CD4-positive, CD25-positive, alpha-beta regulatory T cell (primary cell): ENCODE measurements around the gene TLE6. TPM values are rescaled to one million over a fixed set of nuclear protein-coding genes. Genes with fewer than 3 reads are reported as not detected.

Source experiments
- ATAC-seq, 2 donors: fragments of 150-1000 bp; cut with Tn5 transposase; one replicate each; pipeline ENCODE4 v1.10.0; 2021; ENCODE audit warnings: low read depth in 2 of 2, moderate number of reproducible peaks in 2 of 2, moderate library complexity in 1 of 2
- DNase-seq, 3 donors: peaks; one replicate each; pipeline versions ENCODE4 v3.0.0 to v3.0.0-alpha.2; 2012 to 2022; ENCODE audit warnings: mixed read lengths in 1 of 3
- H3K27ac ChIP-seq: one replicate; pipeline ENCODE4 v1.7.0; 2013; ENCODE audit warnings: mild to moderate bottlenecking, low read length; ENCODE audit not compliant: insufficient read depth, poor library complexity, severe bottlenecking
- H3K27me3 ChIP-seq: one replicate; pipeline ENCODE4 v1.7.0; 2013; ENCODE audit warnings: low read length; ENCODE audit not compliant: control insufficient read depth, insufficient read depth
- H3K36me3 ChIP-seq: one replicate; pipeline ENCODE4 v1.7.0; 2013; ENCODE audit warnings: mild to moderate bottlenecking, low read length, moderate library complexity; ENCODE audit not compliant: control insufficient read depth, insufficient read depth
- H3K4me1 ChIP-seq: 2 replicates; pipeline ENCODE4 v1.7.0; 2013; ENCODE audit warnings: mild to moderate bottlenecking, low read length; ENCODE audit not compliant: insufficient read depth, control insufficient read depth, poor library complexity, severe bottlenecking
- H3K4me3 ChIP-seq: one replicate; pipeline ENCODE4 v1.7.0; 2013; ENCODE audit warnings: low read depth, mild to moderate bottlenecking, low read length, moderate library complexity
- H3K9me3 ChIP-seq, 2 experiments: 1 replicate in 1 of 2; 2 replicates in 1 of 2; pipeline ENCODE4 v1.7.0; 2013; ENCODE audit warnings: low read length in 2 of 2, mild to moderate bottlenecking in 1 of 2, moderate library complexity in 1 of 2; ENCODE audit not compliant: control insufficient read depth in 2 of 2
- H3K27ac Mint-ChIP-seq, 3 donors: one replicate each; pipeline ENCODE4 v1.8.0; 2020 to 2022; ENCODE audit warnings: mild to moderate bottlenecking in 3 of 3, mixed read lengths in 3 of 3, moderate library complexity in 2 of 3
- H3K27me3 Mint-ChIP-seq: one replicate; pipeline ENCODE4 v1.8.0; 2022; ENCODE audit warnings: mild to moderate bottlenecking, mixed read lengths
- H3K36me3 Mint-ChIP-seq: one replicate; pipeline ENCODE4 v1.8.0; 2020; ENCODE audit warnings: mixed read lengths
- H3K4me1 Mint-ChIP-seq, 4 donors: one replicate each; pipeline ENCODE4 v1.8.0; 2020 to 2022; ENCODE audit warnings: mixed read lengths in 4 of 4, mild to moderate bottlenecking in 1 of 4
- H3K4me3 Mint-ChIP-seq, 4 donors: one replicate each; pipeline ENCODE4 v1.8.0; 2020 to 2022; ENCODE audit warnings: mild to moderate bottlenecking in 4 of 4, mixed read lengths in 4 of 4, moderate library complexity in 3 of 4
- H3K9me3 Mint-ChIP-seq, 7 donors: one replicate each; pipeline ENCODE4 v1.8.0; 2020 to 2022; ENCODE audit warnings: mixed read lengths in 7 of 7, mild to moderate bottlenecking in 3 of 7, moderate library complexity in 2 of 7
- polyA plus RNA-seq, 4 donors: library from polyadenylated mRNA; unstranded; fragments of 300-500 nt; fragmentation: Illumina TruSeq; gene quantifications; one replicate each; pipeline ENCODE4 v1.2.3, GENCODE V29; 2021
- total RNA-seq: library from RNA; stranded (reverse); gene quantifications from one replicate; pipeline ENCODE4 v1.2.3, GENCODE V29; 2022

TLE6 gene
- total and polyA plus RNA-seq, 5 donors from 2014 or later: not detected

DNA sequence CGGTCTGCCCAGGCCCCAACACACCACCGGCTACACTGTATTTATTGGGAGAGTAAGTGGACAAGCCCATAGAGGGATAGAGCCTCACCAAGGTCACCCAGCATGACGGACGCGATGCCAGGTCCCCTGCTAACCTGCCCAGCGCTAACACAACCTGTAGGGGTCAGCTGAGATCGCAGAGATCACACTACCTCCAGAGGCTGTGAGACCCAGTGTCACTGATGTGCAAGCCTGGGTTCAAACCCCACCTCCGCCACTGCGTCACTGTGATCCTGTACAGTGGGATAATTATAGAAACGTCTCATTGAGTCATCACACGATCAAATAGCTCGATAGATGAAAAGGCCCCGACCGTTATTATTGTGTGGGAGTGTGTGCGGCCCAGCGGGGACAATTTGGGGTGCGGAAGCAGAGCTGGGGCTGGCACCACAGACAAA is 62.3 kb downstream of the TLE6 start:
- peaks cover 27% of the 10 kb centered on the region for H3K4me1 ChIP-seq
- H3K36me3 Mint-ChIP-seq: no peaks in the 10 kb centered on the region
- no peak overlapping the region for H3K4me3 ChIP-seq
- no peaks in the 10 kb centered on the region for H3K36me3 ChIP-seq
- ATAC-seq: no peak
- H3K27me3 ChIP-seq: no peaks in the 10 kb centered on the region
- H3K27ac ChIP-seq: no peak overlapping the region
- H3K4me1 Mint-ChIP-seq: peaks cover 0 to 58% (median 20%) of the 10 kb centered on the region in 4 donors
- H3K9me3 ChIP-seq: no peaks in the 10 kb centered on the region
- peaks cover 15% of the 10 kb centered on the region for H3K27me3 Mint-ChIP-seq
- H3K9me3 Mint-ChIP-seq: peaks cover 0 to 2% (median 0%) of the 10 kb centered on the region in 7 donors
- peak overlapping the region; percentile 62 to 92 (median 73) for H3K27ac Mint-ChIP-seq
- peak overlapping the region in 2 of 4 donors; percentile 3 to 82 for H3K4me3 Mint-ChIP-seq
- DNase-seq: peak in 2 of 3 donors; percentile 22 to 36

DNA sequence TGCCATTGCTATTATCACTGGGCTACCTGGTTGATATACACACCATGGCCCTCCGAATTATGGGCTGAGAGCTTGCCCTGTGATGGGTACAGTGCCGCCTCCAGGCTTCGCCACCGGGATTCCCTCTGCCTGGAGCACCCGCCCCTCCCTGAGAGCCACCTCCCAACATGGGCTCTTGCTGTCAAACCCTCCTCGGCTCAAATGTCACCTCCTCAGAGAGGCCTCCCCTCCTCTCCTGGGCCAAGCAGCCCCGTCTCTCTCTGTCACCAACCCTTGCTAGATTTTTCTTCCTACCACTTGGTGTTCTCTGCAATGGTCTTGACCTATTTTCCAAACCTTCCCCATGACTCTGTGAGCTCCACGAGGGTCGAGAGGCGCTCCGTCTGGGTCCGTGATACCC is 64.0 kb downstream of the TLE6 start:
- peaks cover 11% of the 10 kb centered on the region for H3K4me1 ChIP-seq
- Mint-ChIP-seq H3K36me3 (no peaks in the 10 kb centered on the region), H3K27ac (peak overlapping the region in 1 of 3 donors; percentile 46), H3K9me3 (peaks cover 0 to 2% (median 0%) of the 10 kb centered on the region in 7 donors), H3K4me1 (peaks cover 0 to 55% (median 15%) of the 10 kb centered on the region in 4 donors), H3K27me3 (peaks cover 4% of the 10 kb centered on the region), H3K4me3 (peak overlapping the region in 2 of 4 donors; percentile 71 to 73)
- H3K4me3 ChIP-seq: no peak overlapping the region
- DNase-seq (no peak), ATAC-seq (no peak)
- H3K27me3 ChIP-seq: no peaks in the 10 kb centered on the region
- no peaks in the 10 kb centered on the region for H3K36me3 ChIP-seq
- H3K9me3 ChIP-seq: no peaks in the 10 kb centered on the region
- no peak overlapping the region for H3K27ac ChIP-seq

DNA sequence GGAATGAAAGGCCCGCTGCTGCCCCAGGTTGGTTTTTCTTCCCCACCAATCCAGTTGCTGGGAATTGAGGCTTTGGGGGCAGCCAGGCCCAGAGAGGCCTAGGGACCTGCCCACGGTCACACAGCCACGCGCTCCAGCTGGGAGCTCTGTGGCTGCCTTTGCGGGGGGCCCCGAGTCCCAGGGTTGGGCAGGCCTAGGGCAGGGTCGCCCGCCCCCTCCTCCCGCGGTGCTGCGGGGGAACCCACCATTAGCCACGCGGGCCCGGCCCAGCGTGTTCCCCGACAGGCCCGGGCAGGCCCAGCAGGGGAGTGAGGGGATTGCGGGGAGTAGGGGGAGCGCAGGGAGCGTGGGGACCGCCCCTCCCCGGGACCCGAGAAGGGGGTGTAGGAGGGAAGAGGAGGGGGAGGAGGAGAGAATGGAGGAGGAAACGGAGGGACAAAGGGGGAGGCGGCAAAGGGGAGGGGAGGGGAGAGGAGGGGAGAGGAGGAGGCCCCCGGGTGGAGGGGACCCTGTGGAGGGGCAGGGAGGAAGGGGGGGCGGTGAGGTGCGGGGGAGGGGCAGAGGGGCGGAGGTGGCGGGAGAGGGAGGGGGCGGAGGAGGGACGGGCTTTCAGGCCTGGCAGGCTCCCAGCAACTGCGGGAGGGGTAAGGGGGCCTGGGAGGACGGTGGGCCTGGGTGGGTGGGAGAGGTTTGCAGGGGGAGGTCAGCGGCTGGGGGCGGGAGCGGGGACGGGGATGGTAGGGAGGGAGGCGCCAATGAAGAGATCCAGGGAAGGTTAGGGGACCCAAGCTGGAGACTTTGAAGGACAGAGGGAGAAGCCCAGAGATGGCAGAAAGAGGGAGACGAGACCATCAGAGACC is 64.6 kb downstream of the TLE6 start:
- Mint-ChIP-seq H3K27ac (peak overlapping the region in 2 of 3 donors; percentile 28 to 82), H3K36me3 (no peaks in the 10 kb centered on the region), H3K9me3 (peaks cover 0 to 2% (median 0%) of the 10 kb centered on the region in 7 donors), H3K27me3 (peaks cover 4% of the 10 kb centered on the region), H3K4me3 (peak overlapping the region in 3 of 4 donors; percentile 60 to 76 (median 71)), H3K4me1 (peaks cover 0 to 52% (median 15%) of the 10 kb centered on the region in 4 donors)
- H3K9me3 ChIP-seq: no peaks in the 10 kb centered on the region
- no peak overlapping the region for H3K4me3 ChIP-seq
- DNase-seq (no peak), ATAC-seq (no peak)
- no peak overlapping the region for H3K27ac ChIP-seq
- H3K27me3 ChIP-seq: no peaks in the 10 kb centered on the region
- H3K36me3 ChIP-seq: no peaks in the 10 kb centered on the region
- peaks cover 7% of the 10 kb centered on the region for H3K4me1 ChIP-seq

DNA sequence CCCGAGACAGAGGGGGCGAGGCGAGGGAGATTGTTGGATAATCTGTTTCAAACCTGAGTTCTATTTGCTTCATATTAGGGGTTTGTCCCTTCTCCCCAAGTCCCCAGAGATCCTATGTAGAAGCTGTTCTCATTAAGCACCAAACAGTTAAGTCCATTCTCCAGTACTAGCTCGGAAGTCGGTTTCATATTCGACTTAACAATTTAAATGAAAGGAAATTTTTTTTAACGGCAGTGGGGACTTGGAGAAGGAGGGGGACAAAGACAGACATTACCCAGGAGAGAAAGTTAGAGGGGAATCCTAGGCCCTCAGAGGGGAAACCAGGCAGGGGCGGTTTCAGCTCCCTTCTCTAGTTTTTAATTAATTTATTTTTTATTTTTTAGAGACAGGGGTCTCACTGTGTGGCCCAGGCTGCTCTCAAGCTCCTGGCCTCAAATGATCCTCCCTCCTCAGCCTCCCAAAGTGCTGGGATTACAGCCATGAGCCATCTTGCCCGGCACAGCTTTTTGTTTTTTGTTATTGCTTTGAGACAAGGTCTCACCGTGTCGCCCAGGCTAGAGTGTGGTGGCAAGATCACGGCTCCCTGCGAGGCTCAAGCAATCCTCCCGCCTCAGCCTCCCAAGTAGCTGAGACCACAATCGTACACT is 65.4 kb downstream of the TLE6 start:
- Mint-ChIP-seq H3K9me3 (peaks cover 0 to 2% (median 0%) of the 10 kb centered on the region in 7 donors), H3K4me1 (peaks cover 0 to 56% (median 19%) of the 10 kb centered on the region in 4 donors), H3K27me3 (peaks cover 5% of the 10 kb centered on the region), H3K36me3 (no peaks in the 10 kb centered on the region), H3K4me3 (peak overlapping the region; percentile 55 to 76 (median 64)), H3K27ac (peak overlapping the region in 2 of 3 donors; percentile 28 to 82)
- H3K27me3 ChIP-seq: no peaks in the 10 kb centered on the region
- no peak for DNase-seq
- no peak overlapping the region for H3K4me3 ChIP-seq
- no peak overlapping the region for H3K27ac ChIP-seq
- H3K36me3 ChIP-seq: no peaks in the 10 kb centered on the region
- no peak for ATAC-seq
- peaks cover 12% of the 10 kb centered on the region for H3K4me1 ChIP-seq
- H3K9me3 ChIP-seq: no peaks in the 10 kb centered on the region

Other genes with a start within 250 kb of the TLE6 start
- 14.6 TPM for gene SLC39A3, start 237.5 kb upstream of the TLE6 start, total RNA-seq
- 10 to 100 TPM; 35.1 to 41.8 (median 36.9) TPM for gene SLC39A3, start 237.5 kb upstream of the TLE6 start, polyA plus RNA-seq
- 35.7 TPM for gene SGTA, start 194.3 kb upstream of the TLE6 start, total RNA-seq
- gene SGTA, start 194.3 kb upstream of the TLE6 start, polyA plus RNA-seq: 10 to 100 TPM; 28.2 to 35.3 (median 31.5) TPM
- gene THOP1, start 192.1 kb upstream of the TLE6 start, total RNA-seq: 26.5 TPM
- 10 to 100 TPM; 20.0 to 28.0 (median 23.3) TPM for gene THOP1, start 192.1 kb upstream of the TLE6 start, polyA plus RNA-seq
- gene ZNF554, start 157.7 kb upstream of the TLE6 start, total RNA-seq: 3.3 TPM
- 1 to 10 TPM; 1.8 to 6.1 (median 3.5) TPM for gene ZNF554, start 157.7 kb upstream of the TLE6 start, polyA plus RNA-seq
- gene ZNF555, start 136.1 kb upstream of the TLE6 start, total RNA-seq: 3.0 TPM
- 1 to 10 TPM; 2.0 to 7.3 (median 7.1) TPM for gene ZNF555, start 136.1 kb upstream of the TLE6 start, polyA plus RNA-seq
- not detected for gene ZNF556, start 110.2 kb upstream of the TLE6 start, total RNA-seq
- not detected for gene ZNF556, start 110.2 kb upstream of the TLE6 start, polyA plus RNA-seq
- 3.0 TPM for gene ZNF57, start 76.6 kb upstream of the TLE6 start, total RNA-seq
- 1 to 10 TPM; 3.2 to 7.6 (median 4.7) TPM for gene ZNF57, start 76.6 kb upstream of the TLE6 start, polyA plus RNA-seq
- 2.4 TPM for gene ZNF77, start 32.6 kb upstream of the TLE6 start, total RNA-seq
- gene ZNF77, start 32.6 kb upstream of the TLE6 start, polyA plus RNA-seq: 1 to 10 TPM in 3 of 4 donors, under 1 TPM in 1; 0.48 to 3.0 (median 2.3) TPM
- 9.3 TPM for gene TLE2, start 51.7 kb downstream of the TLE6 start, total RNA-seq
- 1 to 10 TPM; 3.1 to 4.5 (median 3.9) TPM for gene TLE2, start 51.7 kb downstream of the TLE6 start, polyA plus RNA-seq
- 1,009 TPM for gene TLE5, start 84.9 kb downstream of the TLE6 start, total RNA-seq
- gene TLE5, start 84.9 kb downstream of the TLE6 start, polyA plus RNA-seq: 100 to 1,000 TPM; 608 to 773 (median 661) TPM
- gene GNA11, start 116.8 kb downstream of the TLE6 start, total RNA-seq: 0.81 TPM
- gene GNA11, start 116.8 kb downstream of the TLE6 start, polyA plus RNA-seq: under 1 TPM in 3 of 4 donors, not detected in 1; 0.21 to 0.44 (median 0.23) TPM
- 43.0 TPM for gene GNA15, start 158.5 kb downstream of the TLE6 start, total RNA-seq
- 1 to 10 TPM; 4.1 to 8.0 (median 6.2) TPM for gene GNA15, start 158.5 kb downstream of the TLE6 start, polyA plus RNA-seq
- gene S1PR4, start 201.2 kb downstream of the TLE6 start, total RNA-seq: 159 TPM
- 100 to 1,000 TPM; 706 to 902 (median 799) TPM for gene S1PR4, start 201.2 kb downstream of the TLE6 start, polyA plus RNA-seq
- gene NCLN, start 208.4 kb downstream of the TLE6 start, total RNA-seq: 48.0 TPM
- gene NCLN, start 208.4 kb downstream of the TLE6 start, polyA plus RNA-seq: 10 to 100 TPM; 13.3 to 30.8 (median 20.4) TPM
- 0.17 TPM for gene CELF5, start 247.1 kb downstream of the TLE6 start, total RNA-seq
- not detected for gene CELF5, start 247.1 kb downstream of the TLE6 start, polyA plus RNA-seq